A673 (cell line): ENCODE measurements around the gene GUCA1A. TPM values are rescaled to one million over a fixed set of nuclear protein-coding genes. Genes with fewer than 3 reads are reported as not detected.

Experiments
- BruUV-seq: library from RNA; stranded (reverse); fragments of 400-500 nt; replicated peaks from 2 replicates; lab custom pipeline; 2021; lab: Mats Ljungman, UMichigan
- CTCF ChIA-PET: fragments of 300-600 bp; sonication (Branson Sonifier 250); formaldehyde crosslinking; loops from one replicate; lab custom pipeline; 2022; ENCODE audit warnings: antibody characterized with exemption; lab: Charles Lee
- POLR2A ChIA-PET: fragments of 300-600 bp; sonication (Branson Sonifier 250); formaldehyde crosslinking; loops from one replicate; lab custom pipeline; 2022; ENCODE audit warnings: antibody characterized with exemption; ENCODE audit not compliant: low non-redundant PET; lab: Charles Lee
- DNase-seq: peaks from one replicate; pipeline ENCODE4 v3.0.0-alpha.2; 2015; ENCODE audit warnings: low spot score
- H3K27ac ChIP-seq: fragments of 200-600 bp; sonication (generic); 2 replicates; pipeline ENCODE4 v1.5.1; 2016; ENCODE audit warnings: mixed run types, low read depth, mild to moderate bottlenecking, mixed read lengths, antibody characterized with exemption, low read length; ENCODE audit not compliant: poor library complexity, severe bottlenecking
- H3K27me3 ChIP-seq: fragments of 200-600 bp; sonication (generic); replicated peaks from 2 replicates; pipeline ENCODE4 v1.6.1; 2017; ENCODE audit warnings: mixed run types, low read depth, mild to moderate bottlenecking, mixed read lengths, antibody characterized with exemption, low read length; ENCODE audit not compliant: insufficient read depth, poor library complexity
- H3K36me3 ChIP-seq: fragments of 200-600 bp; sonication (generic); 2 replicates; pipeline ENCODE4 v1.6.1; 2016; ENCODE audit warnings: mixed run types, mild to moderate bottlenecking, mixed read lengths, antibody characterized with exemption, low read length; ENCODE audit not compliant: insufficient read depth, poor library complexity, severe bottlenecking
- H3K4me1 ChIP-seq: fragments of 200-600 bp; sonication (generic); 2 replicates; pipeline ENCODE4 v1.6.1; 2017; ENCODE audit warnings: mixed run types, mild to moderate bottlenecking, mixed read lengths, antibody characterized with exemption, low read length; ENCODE audit not compliant: insufficient read depth, poor library complexity, severe bottlenecking
- H3K4me3 ChIP-seq: fragments of 200-600 bp; sonication (generic); 2 replicates; pipeline ENCODE4 v1.5.1; 2016; ENCODE audit warnings: low read depth, mixed run types, mild to moderate bottlenecking, mixed read lengths, low read length; ENCODE audit not compliant: poor library complexity, severe bottlenecking
- H3K9me3 ChIP-seq: fragments of 200-600 bp; sonication (generic); 2 replicates; pipeline ENCODE4 v1.6.1; 2016; ENCODE audit warnings: mixed run types, low read depth, mild to moderate bottlenecking, mixed read lengths, antibody characterized with exemption, low read length; ENCODE audit not compliant: poor library complexity, severe bottlenecking
- CTCF ChIP-seq: fragments of 300-800, 200-600 bp; sonication (generic); conservative IDR thresholded peaks from 2 replicates; pipeline ENCODE4 v1.5.1; 2017; ENCODE audit warnings: low read depth, mild to moderate bottlenecking, antibody characterized with exemption, low read length, moderate library complexity, mixed read lengths
- EZH2 ChIP-seq: fragments of 200-600 bp; sonication (generic); IDR thresholded peaks from 2 replicates; pipeline ENCODE4 v1.6.1; 2017; ENCODE audit warnings: borderline replicate concordance, low read depth, mild to moderate bottlenecking, mixed read lengths, antibody characterized with exemption, low read length; ENCODE audit not compliant: poor library complexity, severe bottlenecking
- intact Hi-C: fragments of 100-400 bp; cut with micrococcal nuclease; formaldehyde crosslinking; loops from one replicate; pipeline ENCODE4 v1.10.0; 2022; ENCODE audit not compliant: unreplicated experiment
- total RNA-seq: library from RNA; stranded (reverse); gene quantifications from 2 replicates; pipeline ENCODE4 v1.2.3, GENCODE V29; 2021

GUCA1A gene
- total RNA-seq, 1 experiment from 2014 or later, result not detected

- no peaks in the 10 kb centered on the region for H3K27me3 ChIP-seq
- ChIA-PET POLR2A (no interaction called here), CTCF (no interaction called here)
- H3K4me3 ChIP-seq, result no peak overlapping the region
- no peak for TF ChIP-seq CTCF
- no peak for TF ChIP-seq EZH2
- no peaks in the 10 kb centered on the region for H3K9me3 ChIP-seq
- H3K27ac ChIP-seq, result no peak overlapping the region
- peaks cover 29% of the 10 kb centered on the region for H3K4me1 ChIP-seq
- intact Hi-C loops, result no loop called here
- H3K36me3 ChIP-seq, result no peaks in the 10 kb centered on the region
- no TSS peak for BruUV-seq
- no peak for DNase-seq
Observed at GRCh38 chr6:42140756-42141602, 32.2 kb upstream of the GUCA1A start.

GRCh38 chr6:42141603-42142117, 31.5 kb upstream of the GUCA1A start:
- ChIA-PET POLR2A (no interaction called here), CTCF (no interaction called here)
- no peak overlapping the region for H3K27ac ChIP-seq

GRCh38 chr6:42142118-42142835, 30.9 kb upstream of the GUCA1A start, which contains the start of gene C6orf132:
TSS of gene C6orf132 (minus strand) at chr6:42142620. CDS start at chr6:42142444, 176 bp downstream.
- intact Hi-C loops, result no loop called here
- H3K36me3 ChIP-seq, result no peaks in the 10 kb centered on the region
- H3K4me3 ChIP-seq, result peak within 1 kb of the TSS; percentile 36
- CTCF ChIA-PET, result no interaction called here
- no TSS peak for BruUV-seq
- H3K9me3 ChIP-seq, result no peaks in the 10 kb centered on the region
- no peaks in the 10 kb centered on the region for H3K27me3 ChIP-seq
- no peak for DNase-seq
- H3K4me1 ChIP-seq, result peaks cover 18% of the 10 kb centered on the region
- TF ChIP-seq EZH2, result no peak
- TF ChIP-seq CTCF, result no peak
- POLR2A ChIA-PET, result no interaction called here
- no peak within 1 kb of the TSS for H3K27ac ChIP-seq

More at GRCh38 chr6:42141603-42142117, 31.5 kb upstream of the GUCA1A start:
- no TSS peak for BruUV-seq
- Histone ChIP-seq H3K9me3 (no peaks in the 10 kb centered on the region), H3K27me3 (no peaks in the 10 kb centered on the region), H3K4me1 (peaks cover 24% of the 10 kb centered on the region), H3K4me3 (no peak overlapping the region), H3K36me3 (no peaks in the 10 kb centered on the region)
- TF ChIP-seq CTCF, result no peak
- TF ChIP-seq EZH2, result no peak
- intact Hi-C loops, result no loop called here
- DNase-seq, result no peak
